Smooth muscle cell (in vitro differentiated cells): ENCODE results near the gene S100P. TPM values are rescaled to one million over a fixed set of nuclear protein-coding genes. Genes with fewer than 3 reads are reported as not detected.

Experiments
- DNase-seq: peaks from one replicate; lab custom pipeline; 2025; ENCODE audit not compliant: unreplicated experiment; lab: John Stamatoyannopoulos, UW
- H2AFZ ChIP-seq: fragments of 200-600 bp; sonication (generic); 2 replicates; pipeline ENCODE4 v1.6.0; 2016; ENCODE audit warnings: antibody characterized with exemption, low read depth, mild to moderate bottlenecking
- H3F3A ChIP-seq: fragments of 200-600 bp; sonication (generic); 2 replicates; pipeline ENCODE4 v1.6.0; 2017; ENCODE audit warnings: antibody characterized with exemption, low read depth
- H3K27ac ChIP-seq: fragments of 200-600 bp; sonication (generic); 2 replicates; pipeline ENCODE4 v1.5.1; 2016; ENCODE audit warnings: low read depth, mild to moderate bottlenecking
- H3K27me3 ChIP-seq: fragments of 200-600 bp; sonication (generic); 2 replicates; pipeline ENCODE4 v1.6.1; 2016; ENCODE audit warnings: low read depth, mild to moderate bottlenecking
- H3K36me3 ChIP-seq: fragments of 200-600 bp; sonication (generic); 2 replicates; pipeline ENCODE4 v1.5.1; 2016; ENCODE audit warnings: low read depth
- H3K4me1 ChIP-seq: fragments of 200-600 bp; sonication (generic); 2 replicates; pipeline ENCODE4 v1.5.1; 2016; ENCODE audit warnings: low read depth
- H3K4me2 ChIP-seq: fragments of 200-600 bp; sonication (generic); 2 replicates; pipeline ENCODE4 v1.6.0; 2016; ENCODE audit warnings: mild to moderate bottlenecking
- H3K4me3 ChIP-seq: fragments of 200-600 bp; sonication (generic); 2 replicates; pipeline ENCODE4 v1.5.1; 2016; ENCODE audit warnings: mild to moderate bottlenecking
- H3K79me2 ChIP-seq: fragments of 200-600 bp; sonication (generic); 2 replicates; pipeline ENCODE4 v1.6.0; 2016; ENCODE audit warnings: low read depth, mild to moderate bottlenecking
- H3K9ac ChIP-seq: fragments of 200-600 bp; sonication (generic); 2 replicates; pipeline ENCODE4 v1.6.0; 2016; ENCODE audit warnings: low read depth
- H3K9me3 ChIP-seq: fragments of 200-600 bp; sonication (generic); replicated peaks from 2 replicates; pipeline ENCODE4 v1.5.1; 2016; ENCODE audit warnings: low read depth
- H4K20me1 ChIP-seq: fragments of 200-600 bp; sonication (generic); 2 replicates; pipeline ENCODE4 v1.6.0; 2016; ENCODE audit warnings: low read depth
- WGBS: methylation state at CpG from one replicate; pipeline ENCODE4 v1.1.7; 2016; ENCODE audit warnings: low lambda C conversion rate; 5-methylcytosine and 5-hydroxymethylcytosine counted together
- polyA plus RNA-seq: library from polyadenylated mRNA; unstranded; fragments of >200 nt; fragmentation: Nextera tagmentation; extraction: Ambion mirVana; gene quantifications from 2 replicates; pipeline ENCODE4 v1.2.1, GENCODE V29; 2016
- total RNA-seq: library from RNA; depleted of rRNA; stranded (reverse); fragments of >200 nt; gene quantifications from 2 replicates; pipeline ENCODE4 v1.2.3, GENCODE V29; 2014
- TF ChIP-seq, protein P1 (sequence below): fragments of 200-600 bp; sonication (generic); IDR thresholded peaks from 2 replicates; pipeline ENCODE4 v1.5.1; 2017; ENCODE audit warnings: borderline replicate concordance, mild to moderate bottlenecking, antibody characterized with exemption; ENCODE audit not compliant: insufficient read depth, poor library complexity, severe bottlenecking

The S100P gene
- total and polyA plus RNA-seq, 2 experiments from 2014 or later: 4.0 to 6.6 TPM

DNA sequence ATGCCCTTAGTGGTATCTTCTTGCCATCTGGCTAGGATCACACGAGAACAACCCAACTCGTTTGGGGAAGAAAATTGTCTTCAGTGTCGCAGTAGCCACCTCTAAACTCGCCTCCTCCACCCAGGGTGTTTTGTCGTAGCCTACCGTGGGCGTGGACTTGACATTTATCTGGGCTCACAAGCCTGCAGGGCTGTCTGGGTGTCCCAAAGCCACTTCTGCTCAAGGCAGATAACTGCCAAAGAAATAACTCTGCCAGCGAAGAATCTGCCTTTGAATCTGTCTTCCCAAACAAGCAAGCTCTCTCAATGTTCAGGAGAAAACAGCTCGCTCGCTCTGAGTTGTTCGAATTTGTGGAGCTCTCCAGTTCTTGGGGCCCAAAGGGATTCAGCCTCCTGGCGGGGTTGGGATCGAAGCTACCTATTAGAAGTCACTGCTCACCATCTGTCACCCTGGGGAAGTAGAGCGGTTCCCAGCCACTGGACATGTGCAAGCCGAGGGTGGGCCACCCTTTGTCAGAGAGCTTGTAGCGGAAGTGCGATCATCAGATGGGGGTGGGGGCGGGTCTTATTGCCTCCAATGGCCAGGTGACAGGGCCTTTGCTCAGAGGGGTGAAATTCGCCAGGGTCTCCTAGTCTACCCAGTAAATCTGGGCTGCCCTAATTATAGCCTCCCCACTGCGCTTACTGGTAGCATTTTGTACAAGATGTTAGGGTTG lies 37.1 kb downstream of the S100P start:
- Histone ChIP-seq H3K9me3 (no peaks in the 10 kb centered on the region), H3K4me2 (peak overlapping the region; percentile 78), H4K20me1 (no peaks in the 10 kb centered on the region), H3K27me3 (no peaks in the 10 kb centered on the region), H3K4me1 (peaks cover 14% of the 10 kb centered on the region), H3K79me2 (no peaks in the 10 kb centered on the region), H3K27ac (peak overlapping the region; percentile 76), H3K9ac (peak overlapping the region; percentile 51), H3K36me3 (no peaks in the 10 kb centered on the region), H2AFZ (peak overlapping the region; percentile 90), H3F3A (peaks cover 7% of the 10 kb centered on the region), H3K4me3 (no peak overlapping the region)
- TF ChIP-seq, protein P1, sequence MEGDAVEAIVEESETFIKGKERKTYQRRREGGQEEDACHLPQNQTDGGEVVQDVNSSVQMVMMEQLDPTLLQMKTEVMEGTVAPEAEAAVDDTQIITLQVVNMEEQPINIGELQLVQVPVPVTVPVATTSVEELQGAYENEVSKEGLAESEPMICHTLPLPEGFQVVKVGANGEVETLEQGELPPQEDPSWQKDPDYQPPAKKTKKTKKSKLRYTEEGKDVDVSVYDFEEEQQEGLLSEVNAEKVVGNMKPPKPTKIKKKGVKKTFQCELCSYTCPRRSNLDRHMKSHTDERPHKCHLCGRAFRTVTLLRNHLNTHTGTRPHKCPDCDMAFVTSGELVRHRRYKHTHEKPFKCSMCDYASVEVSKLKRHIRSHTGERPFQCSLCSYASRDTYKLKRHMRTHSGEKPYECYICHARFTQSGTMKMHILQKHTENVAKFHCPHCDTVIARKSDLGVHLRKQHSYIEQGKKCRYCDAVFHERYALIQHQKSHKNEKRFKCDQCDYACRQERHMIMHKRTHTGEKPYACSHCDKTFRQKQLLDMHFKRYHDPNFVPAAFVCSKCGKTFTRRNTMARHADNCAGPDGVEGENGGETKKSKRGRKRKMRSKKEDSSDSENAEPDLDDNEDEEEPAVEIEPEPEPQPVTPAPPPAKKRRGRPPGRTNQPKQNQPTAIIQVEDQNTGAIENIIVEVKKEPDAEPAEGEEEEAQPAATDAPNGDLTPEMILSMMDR: no peak
- DNase-seq: no peak
- 61% methylated on average over 20 of the region's 20 CpGs for WGBS

DNA sequence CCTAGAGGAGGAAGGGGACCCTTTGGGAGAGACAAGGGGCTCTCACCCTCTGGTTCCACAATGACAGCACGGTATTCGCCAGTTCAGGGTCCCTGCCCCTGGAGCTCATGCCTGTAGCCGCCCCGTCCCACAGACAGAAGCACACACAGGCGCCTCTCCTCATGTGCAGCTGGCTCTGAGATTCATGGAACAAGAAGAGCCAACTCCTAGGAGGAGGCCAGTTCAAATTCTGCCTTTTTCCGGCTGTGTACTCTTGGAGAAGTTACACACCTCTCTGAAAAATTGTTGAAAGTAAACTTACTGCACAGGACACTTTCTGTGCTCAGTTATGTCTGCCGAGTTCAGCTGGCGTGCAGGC lies 37.6 kb downstream of the S100P start:
- Histone ChIP-seq H2AFZ (no peak overlapping the region), H3K9ac (no peak overlapping the region), H3K36me3 (no peaks in the 10 kb centered on the region), H3K79me2 (no peaks in the 10 kb centered on the region), H3K9me3 (no peaks in the 10 kb centered on the region), H3K4me3 (no peak overlapping the region), H3K27me3 (no peaks in the 10 kb centered on the region), H4K20me1 (no peaks in the 10 kb centered on the region), H3K4me1 (peaks cover 14% of the 10 kb centered on the region), H3F3A (peaks cover 7% of the 10 kb centered on the region), H3K4me2 (no peak overlapping the region), H3K27ac (peak overlapping the region; percentile 76)
- WGBS: 96% methylated on average over 8 of the region's 8 CpGs
- TF ChIP-seq, protein P1: no peak
- no peak for DNase-seq

DNA sequence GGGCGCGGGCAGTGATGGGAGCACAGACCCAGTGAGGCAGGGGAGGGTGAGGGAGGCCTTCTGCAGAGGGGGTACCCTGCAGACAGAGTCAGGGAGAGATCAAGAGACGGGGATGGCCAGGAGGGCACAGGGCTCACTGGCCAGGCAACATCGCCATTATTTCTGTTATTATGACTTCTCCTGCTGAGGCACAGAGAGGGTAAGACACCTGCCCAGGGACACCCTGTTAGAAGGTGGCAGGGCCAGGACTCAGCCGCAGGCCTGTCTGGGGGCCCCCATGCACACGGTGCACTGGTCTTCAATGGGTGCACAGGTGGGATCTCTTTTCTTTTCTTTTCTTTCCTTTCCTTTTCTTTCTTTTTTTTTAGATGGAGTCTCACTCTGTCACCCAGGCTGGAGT lies 38.1 kb downstream of the S100P start:
- Histone ChIP-seq H3K79me2 (no peaks in the 10 kb centered on the region), H3K9ac (no peak overlapping the region), H3K4me2 (no peak overlapping the region), H3K27ac (no peak overlapping the region), H3K27me3 (no peaks in the 10 kb centered on the region), H3K4me1 (peaks cover 13% of the 10 kb centered on the region), H3K36me3 (no peaks in the 10 kb centered on the region), H4K20me1 (no peaks in the 10 kb centered on the region), H2AFZ (no peak overlapping the region), H3K9me3 (no peaks in the 10 kb centered on the region), H3K4me3 (no peak overlapping the region), H3F3A (peaks cover 7% of the 10 kb centered on the region)
- DNase-seq: no peak
- TF ChIP-seq, protein P1: no peak
- WGBS: 90% methylated on average over 6 of the region's 6 CpGs
